ENCODE results near the gene ENTPD6.
"Not testable (repeated sequence)": the region's sequence is repeated elsewhere in the genome, so short reads cannot be mapped to it uniquely, and the experiment has no call there.

The ENTPD6 gene

DNA sequence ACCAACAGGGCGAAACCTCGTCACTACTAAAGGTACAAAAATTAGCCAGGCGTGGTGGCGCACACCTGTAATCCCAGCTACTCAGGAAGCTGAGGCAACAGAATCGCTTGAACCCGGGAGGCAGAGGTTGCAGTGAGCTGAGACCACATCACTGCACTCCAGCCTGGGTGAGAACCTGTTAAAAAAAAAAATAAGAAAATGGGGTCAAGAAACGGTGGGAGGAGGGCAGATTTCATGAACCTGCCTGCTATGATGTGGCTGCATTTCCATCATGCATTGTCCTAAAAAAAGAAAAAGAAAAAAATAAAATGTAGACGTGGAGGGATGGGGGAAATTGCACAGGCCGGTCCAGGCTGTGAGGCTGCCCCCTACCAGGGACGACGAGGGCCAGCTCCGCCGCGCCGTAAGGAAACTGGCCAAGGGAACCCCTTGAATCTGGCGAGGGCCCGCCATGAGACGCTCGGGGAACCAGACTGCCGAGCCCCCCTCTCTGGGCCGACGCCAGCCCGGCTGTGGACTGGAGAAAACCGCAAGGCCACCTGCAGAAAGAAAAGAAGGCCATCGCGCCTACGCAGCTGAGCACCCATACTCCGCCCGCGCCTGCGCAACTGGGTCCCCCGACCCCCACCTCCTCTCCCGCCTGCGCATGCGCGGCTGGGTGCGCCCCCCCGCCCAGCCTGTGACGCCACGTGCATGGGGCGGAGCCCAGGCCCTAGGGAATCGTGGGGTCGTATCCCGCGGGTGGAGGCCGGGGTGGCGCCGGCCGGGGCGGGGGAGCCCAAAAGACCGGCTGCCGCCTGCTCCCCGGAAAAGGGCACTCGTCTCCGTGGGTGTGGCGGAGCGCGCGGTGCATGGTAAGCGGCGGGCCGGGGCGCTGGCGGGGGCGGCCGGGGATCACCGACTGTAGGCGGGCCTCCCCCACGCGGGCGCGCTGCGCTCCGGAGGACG lies at the start of gene ENTPD6:
Gene ENTPD6 (plus strand): TSS at position 699 of the 948 bp plus-strand sequence. CDS start 10,825 bp downstream, outside the sequence.
- peak; percentile 93 for DNase-seq (ENCODE audit: low spot score)

GRCh38 chr20:25146976-25147375 lies 48.5 kb upstream of the ENTPD6 start:
- no peak for DNase-seq (ENCODE audit: low spot score)

DNA sequence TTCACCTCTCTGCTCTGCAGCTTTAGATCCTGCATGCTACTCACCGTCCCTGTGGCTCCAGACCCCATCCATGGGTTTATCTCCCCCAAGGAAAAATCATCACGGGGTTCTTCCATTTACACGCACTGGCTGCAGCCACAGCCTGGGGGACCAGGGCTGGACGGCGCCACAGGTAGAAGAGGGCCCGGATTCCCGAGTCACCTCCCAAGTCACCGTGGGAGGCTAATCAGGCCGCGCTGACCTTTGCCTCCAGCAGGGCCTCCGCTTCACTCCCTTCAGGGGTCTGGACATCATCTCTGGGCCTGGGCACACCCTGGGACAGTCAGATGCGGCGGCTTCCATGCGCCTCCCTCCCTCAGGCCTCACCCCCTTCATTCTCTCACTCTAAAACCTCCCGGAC lies 47.8 kb upstream of the ENTPD6 start:
- no peak for DNase-seq (ENCODE audit: low spot score)

- peak; percentile 49 for DNase-seq (ENCODE audit: low spot score)
These were observed 47.1 kb upstream of the ENTPD6 start for GRCh38 chr20:25148181-25148981.

GRCh38 chr20:25148982-25149846 lies 46.3 kb upstream of the ENTPD6 start:
- DNase-seq (ENCODE audit: low spot score): no peak

- DNase-seq (ENCODE audit: low spot score): no peak
These were observed 45.5 kb upstream of the ENTPD6 start for GRCh38 chr20:25150016-25150415.

DNA sequence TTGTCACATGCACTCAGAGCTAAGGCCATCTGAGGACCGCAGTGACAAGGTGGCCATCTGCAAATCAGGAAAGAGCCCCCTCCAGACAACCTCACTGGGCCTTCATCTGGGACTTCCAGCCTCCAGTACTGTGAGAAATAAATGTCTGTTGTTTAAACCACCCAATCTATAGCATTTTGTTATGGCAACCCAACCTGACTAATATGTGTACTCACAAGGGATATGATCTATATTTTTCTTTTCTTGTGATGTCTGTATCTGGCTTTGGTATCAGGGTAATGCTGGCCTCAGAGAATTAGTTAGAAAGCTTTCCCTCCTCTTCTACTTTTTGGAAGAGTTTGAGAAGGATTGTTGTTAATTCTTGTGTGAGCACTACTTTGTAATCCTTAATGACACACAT lies 37.5 kb upstream of the ENTPD6 start:
- DNase-seq (ENCODE audit: low spot score): no peak

DNA sequence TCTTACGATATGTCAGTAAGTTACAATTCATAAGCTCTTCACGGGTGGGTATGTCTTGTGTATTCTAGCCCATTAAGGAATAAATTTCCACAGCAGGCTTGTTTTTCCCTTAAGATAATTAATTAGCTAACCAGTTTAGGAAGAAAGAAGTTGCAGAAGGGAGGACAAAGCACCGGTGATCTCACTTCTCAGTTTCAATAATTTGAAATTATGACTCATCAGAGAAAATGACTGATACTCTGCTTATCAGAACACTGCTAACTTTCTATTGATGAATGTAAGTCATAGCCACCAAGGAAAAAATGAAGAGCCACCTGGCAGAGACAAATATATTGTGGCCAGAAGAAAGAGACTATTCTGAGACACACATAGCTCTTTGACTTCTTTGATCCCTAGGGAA lies 35.0 kb upstream of the ENTPD6 start:
- no peak for DNase-seq (ENCODE audit: low spot score)

- DNase-seq (ENCODE audit: low spot score): no peak
These were observed 34.6 kb upstream of the ENTPD6 start for GRCh38 chr20:25160897-25161296.

GRCh38 chr20:25165128-25165527 lies 30.4 kb upstream of the ENTPD6 start:
- DNase-seq (ENCODE audit: low spot score): no peak

DNA sequence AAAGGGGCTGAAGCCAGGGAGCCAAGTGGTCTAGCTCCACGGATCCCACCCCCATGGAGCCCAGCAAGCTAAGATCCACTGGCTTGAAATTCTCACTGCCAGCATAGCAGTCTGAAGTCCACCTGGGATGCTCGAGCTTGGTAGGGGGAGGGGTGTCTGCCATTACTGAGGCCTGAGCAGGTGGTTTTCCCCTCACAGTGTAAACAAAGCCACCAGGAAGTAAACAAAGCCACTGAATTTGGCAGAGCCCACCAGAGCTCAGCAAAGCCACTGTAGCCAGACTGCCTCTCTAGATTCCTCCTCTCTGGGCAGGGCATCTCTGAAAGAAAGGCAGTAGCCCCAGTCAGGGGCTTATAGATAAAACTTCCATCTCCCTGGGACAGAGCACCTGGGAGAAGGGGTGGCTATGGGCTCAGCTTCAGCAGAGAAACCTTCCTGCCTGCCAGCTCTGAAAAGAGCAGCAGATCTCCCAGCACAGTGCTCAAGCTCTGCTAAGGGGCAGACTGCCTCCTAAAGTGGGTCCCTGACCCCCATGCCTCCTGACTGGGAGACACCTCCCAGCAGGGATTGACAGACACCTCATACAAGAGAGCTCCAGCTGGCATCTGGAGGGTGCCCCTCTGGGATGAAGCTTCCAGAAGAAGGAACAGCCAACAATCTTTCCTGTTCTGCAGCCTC lies 29.3 kb upstream of the ENTPD6 start:
- DNase-seq (ENCODE audit: low spot score): not testable (repeated sequence)

DNA sequence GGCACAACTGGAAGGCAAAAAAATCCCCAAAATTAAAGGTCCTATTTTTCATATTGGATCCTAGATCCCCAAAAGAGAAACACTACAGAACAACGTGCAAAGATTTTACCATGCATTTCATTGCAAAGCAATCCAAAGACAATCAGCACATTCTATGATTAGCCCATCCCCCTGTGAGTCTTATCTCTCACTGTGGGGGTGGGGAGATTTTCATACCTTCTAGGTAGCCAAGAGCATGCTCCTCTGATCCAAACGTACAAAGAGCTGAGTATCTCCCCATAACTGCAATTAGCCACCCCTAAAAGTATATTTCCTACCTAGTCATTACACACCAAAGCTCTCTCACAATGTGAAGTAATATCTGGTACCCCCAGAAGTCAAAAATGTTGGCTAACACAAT lies 22.2 kb upstream of the ENTPD6 start:
- no peak for DNase-seq (ENCODE audit: low spot score)

- DNase-seq (ENCODE audit: low spot score): no peak
These were observed 21.6 kb upstream of the ENTPD6 start for GRCh38 chr20:25173886-25174308.

DNA sequence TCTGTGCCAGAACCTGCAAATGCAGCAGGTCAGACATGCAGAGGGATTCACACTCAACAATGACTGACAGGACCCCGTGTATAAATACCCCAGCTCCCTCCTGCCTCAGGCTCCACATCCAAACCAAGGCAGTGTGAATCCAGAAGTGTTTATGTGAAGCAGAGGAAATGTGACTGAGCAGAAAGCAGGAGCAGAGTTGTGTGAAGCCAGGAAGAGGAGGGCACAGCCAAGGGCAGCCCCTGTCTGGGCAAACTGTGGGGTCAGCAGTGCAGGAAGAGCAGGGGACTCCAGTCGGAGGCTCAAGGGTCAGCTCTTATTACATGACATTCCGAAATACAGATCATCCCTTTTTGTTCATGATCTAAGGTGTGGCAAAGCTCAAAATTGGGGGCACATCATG lies 19.3 kb upstream of the ENTPD6 start:
- no peak for DNase-seq (ENCODE audit: low spot score)

DNA sequence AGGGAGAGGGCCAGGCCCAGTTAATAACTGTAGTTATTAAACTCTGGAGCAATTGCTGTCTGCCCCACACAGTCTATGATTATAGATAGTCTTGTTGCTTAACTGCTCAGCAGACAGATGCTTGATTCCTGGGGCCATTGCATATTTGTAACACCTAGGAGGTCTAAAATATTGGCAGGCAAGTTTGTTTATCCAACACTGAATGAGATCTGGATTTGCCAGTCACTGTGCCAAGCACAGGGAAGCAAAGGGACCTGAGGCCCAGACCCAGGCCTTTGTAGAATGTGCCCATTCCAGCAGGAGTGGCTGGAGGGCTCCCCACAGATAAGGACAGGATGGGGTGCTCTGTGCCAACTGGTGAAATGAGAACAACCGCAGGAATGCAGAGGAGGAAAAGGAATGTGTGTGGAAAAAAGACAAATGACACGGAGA lies 17.6 kb upstream of the ENTPD6 start:
- no peak for DNase-seq (ENCODE audit: low spot score)

DNA sequence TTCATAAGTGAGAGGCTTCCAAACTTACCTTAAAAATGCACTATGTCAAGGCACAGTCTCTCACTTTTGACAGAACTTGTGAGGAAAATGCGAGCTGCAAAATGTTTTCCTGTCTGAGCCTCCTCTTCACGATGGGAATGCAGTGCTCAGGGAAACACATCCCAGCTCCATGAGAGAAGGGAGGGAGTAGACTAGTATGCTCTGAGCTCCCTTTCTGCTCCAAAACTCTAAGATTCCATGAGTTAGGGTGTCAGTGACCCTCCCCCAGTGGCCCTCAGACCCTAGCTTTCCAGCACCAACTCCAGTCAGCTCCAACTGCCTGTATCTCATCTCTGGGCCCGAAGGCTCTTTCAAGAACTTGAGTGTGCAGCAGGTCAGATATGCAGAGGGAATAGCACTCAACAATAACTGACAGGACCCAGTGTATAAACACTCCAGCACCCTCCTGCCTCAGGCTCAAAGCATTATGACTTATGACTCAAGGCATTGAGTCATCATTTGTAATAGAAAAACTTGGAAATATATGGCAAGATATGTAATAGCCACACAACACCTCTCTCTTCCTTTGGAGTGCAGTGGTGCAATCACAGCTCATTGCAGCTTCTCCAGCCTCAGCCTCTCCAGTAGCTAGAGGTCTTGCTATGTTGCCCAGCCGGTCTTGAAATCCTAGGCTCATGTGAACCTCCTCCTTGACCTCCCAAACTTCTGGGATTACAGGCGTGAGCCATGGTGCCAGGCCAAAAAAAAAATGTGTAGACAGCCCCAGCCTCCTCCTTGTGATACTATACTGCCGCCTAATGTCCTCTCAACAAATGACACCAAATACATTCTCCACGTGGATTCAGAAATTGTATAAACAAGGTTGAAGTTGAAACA lies 16.7 kb upstream of the ENTPD6 start:
- peak; percentile 42 for DNase-seq (ENCODE audit: low spot score)

DNA sequence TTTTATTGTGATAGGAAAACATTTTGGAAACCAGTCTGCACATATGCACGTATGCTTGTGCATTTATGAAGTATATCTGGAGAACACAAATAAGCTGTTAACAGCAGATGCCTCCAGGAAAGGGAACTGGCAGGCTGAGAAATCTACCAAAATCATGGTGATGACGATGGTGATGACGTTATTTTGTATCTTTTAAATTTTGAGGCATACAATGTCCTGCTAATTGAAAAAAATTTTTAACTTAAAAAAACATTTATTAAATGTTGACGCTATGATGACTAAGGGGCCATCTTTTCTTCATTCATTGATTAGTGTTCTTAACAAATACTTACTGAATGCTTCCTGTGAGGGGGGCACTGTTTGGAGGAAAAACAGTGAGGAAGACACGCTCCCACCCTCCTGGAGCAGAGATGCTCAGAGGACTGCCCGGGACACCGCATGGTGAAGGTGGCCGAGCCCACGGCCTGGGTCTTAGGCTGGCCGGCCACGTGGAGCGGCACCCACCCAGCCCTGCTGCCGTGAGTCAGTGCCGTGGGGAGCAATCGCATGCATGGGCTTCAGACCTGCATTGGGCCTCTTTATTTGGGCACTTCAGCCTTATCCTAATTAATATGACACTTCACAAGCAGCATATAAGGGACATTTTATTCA lies 15.9 kb upstream of the ENTPD6 start:
- no peak for DNase-seq (ENCODE audit: low spot score)

GRCh38 chr20:25184391-25184790 lies 11.1 kb upstream of the ENTPD6 start:
- not testable (repeated sequence) for DNase-seq (ENCODE audit: low spot score)

DNA sequence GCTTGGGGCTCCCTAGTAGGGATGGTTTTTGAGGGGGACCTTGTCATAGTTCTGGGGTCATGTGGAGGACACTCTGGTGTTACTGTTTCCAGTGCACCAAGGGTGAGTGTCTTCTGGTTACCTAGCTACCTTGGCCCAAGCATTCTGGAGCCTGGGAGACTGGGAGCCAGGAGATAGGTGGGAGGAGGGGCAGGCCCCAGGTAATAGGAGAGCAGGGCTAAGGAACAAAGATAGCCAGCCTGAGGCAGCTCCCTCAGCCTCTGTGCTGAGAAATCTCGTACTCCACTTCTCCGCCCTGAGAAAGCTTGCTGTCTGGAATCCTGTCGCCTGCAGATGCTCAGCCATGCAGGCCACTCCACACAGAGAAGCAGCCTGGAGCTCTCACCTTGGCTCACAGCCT lies 8.3 kb upstream of the ENTPD6 start:
- no peak for DNase-seq (ENCODE audit: low spot score)

- no peak for DNase-seq (ENCODE audit: low spot score)
These were observed 7.9 kb upstream of the ENTPD6 start for GRCh38 chr20:25187635-25188034.
